ENCODE measurements around the gene MYMK.

MYMK gene

DNA sequence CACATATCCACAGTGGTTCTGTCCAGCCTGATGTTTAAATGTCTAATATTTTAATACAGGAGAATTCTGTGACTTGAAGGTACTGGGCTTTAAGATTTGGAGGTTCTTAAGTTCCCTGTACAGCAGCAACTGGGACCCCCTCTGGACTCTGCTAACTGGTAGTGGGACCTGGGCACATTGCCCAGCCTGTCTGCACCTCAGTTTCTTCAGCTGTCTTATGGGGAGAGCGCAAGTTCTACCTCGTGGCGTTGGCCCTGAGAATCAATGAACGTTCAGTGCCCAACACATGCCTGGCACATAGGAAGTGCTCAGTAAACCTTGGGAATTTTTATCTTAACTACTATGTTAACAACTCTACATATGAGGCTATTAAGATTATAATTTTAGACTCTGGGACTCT lies 47.3 kb downstream of the MYMK start:
- no peak overlapping the region for H3K9ac ChIP-seq (ENCODE audit: low read length in 2 of 2)
- H3K9me3 ChIP-seq (ENCODE audit: control insufficient read depth in 2 of 2, low read length in 2 of 2): no peaks in the 10 kb centered on the region
- no peak overlapping the region for H3K27ac ChIP-seq (ENCODE audit: low read length)

DNA sequence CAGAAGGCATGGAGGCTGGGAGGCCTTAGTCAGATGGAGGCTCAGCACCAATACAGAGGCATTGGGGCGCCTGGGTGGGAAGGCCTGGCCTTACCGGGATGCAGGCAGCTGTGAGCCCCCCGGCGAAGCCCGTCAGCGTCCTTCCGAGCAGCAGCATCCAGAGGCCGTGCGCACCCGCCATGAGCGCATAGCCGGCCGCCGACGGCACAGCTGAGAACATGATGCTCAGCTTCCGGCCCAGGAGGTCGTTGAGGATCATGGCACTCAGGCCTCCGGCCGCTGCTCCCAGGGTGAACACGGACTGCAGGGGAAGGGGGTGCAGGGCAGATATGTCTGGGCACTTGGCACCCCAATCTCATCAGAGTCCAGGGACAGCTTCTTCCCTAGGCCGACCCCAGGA lies 47.8 kb downstream of the MYMK start:
- H3K27ac ChIP-seq (ENCODE audit: low read length): no peak overlapping the region
- H3K4me3 ChIP-seq (ENCODE audit: low read length in 2 of 2): no peak overlapping the region
- no peaks in the 10 kb centered on the region for H3K27me3 ChIP-seq (ENCODE audit: control insufficient read depth in 1 of 2, insufficient read depth in 2 of 2, low read length in 2 of 2)
- no peaks in the 10 kb centered on the region for H3K9me3 ChIP-seq (ENCODE audit: control insufficient read depth in 2 of 2, low read length in 2 of 2)
- no peak overlapping the region for H3K9ac ChIP-seq (ENCODE audit: low read length in 2 of 2)
- H3K36me3 ChIP-seq (ENCODE audit: control insufficient read depth in 2 of 2, insufficient read depth in 2 of 2, low read length in 2 of 2): peaks cover 2 to 3% of the 10 kb centered on the region in 2 donors
- peaks cover 14% of the 10 kb centered on the region for H3K4me1 ChIP-seq (ENCODE audit: control insufficient read depth, insufficient read depth, low read length)

More for the DNA sequence above, 47.3 kb downstream of the MYMK start:
- peaks cover 14% of the 10 kb centered on the region for H3K4me1 ChIP-seq (ENCODE audit: control insufficient read depth, insufficient read depth, low read length)
- H3K27me3 ChIP-seq (ENCODE audit: control insufficient read depth in 1 of 2, insufficient read depth in 2 of 2, low read length in 2 of 2): no peaks in the 10 kb centered on the region
- no peak overlapping the region for H3K4me3 ChIP-seq (ENCODE audit: low read length in 2 of 2)
- peaks cover 2 to 3% of the 10 kb centered on the region in 2 donors for H3K36me3 ChIP-seq (ENCODE audit: control insufficient read depth in 2 of 2, insufficient read depth in 2 of 2, low read length in 2 of 2)

DNA sequence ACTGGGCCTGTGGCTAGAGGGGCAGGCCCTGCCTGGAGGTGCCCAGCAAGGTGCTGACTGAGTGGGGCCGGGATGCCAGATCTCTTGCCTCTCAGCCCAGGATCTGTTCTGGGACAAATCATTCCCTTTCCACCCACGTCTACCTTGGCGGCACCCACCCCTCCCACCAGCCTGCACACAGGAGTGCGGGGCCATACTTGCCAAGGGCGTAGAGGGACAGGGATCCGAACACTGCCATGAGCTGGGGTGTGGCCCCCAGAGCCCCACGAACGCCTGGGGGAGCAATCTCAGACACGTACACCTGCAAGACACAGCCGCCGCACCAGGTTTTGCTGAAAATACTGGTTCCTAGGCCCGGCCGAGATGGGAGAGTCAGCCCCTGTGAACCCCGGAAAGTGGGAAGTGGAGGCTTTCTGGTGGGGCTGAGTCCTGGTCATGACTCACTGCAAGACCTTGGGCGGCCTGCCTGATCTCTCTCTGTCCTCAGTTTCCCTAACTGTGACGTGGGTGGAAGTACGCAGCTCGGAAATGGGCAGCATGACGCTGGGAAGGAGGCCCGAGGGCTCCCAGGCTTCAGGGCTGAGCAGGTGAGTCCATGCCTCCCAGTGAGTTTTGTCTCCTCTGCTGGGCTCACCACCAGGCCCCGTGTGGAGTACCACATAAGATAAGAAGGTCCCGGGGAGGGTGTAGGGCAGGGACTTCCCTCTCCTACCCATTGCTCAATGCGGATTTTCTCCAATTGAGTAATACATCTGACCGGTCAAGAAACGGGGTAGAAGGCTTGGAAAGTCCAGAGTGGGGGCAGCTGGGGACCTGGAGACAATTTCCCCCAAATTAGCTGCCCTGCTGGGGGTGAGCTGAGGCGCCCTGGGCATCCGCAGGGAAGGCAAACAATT lies 48.5 kb downstream of the MYMK start:
- H3K9me3 ChIP-seq (ENCODE audit: control insufficient read depth in 2 of 2, low read length in 2 of 2): no peaks in the 10 kb centered on the region
- H3K27ac ChIP-seq (ENCODE audit: low read length): no peak overlapping the region
- H3K4me1 ChIP-seq (ENCODE audit: control insufficient read depth, insufficient read depth, low read length): peaks cover 14% of the 10 kb centered on the region
- H3K9ac ChIP-seq (ENCODE audit: low read length in 2 of 2): no peak overlapping the region
- H3K36me3 ChIP-seq (ENCODE audit: control insufficient read depth in 2 of 2, insufficient read depth in 2 of 2, low read length in 2 of 2): peaks cover 2 to 3% of the 10 kb centered on the region in 2 donors
- no peaks in the 10 kb centered on the region for H3K27me3 ChIP-seq (ENCODE audit: control insufficient read depth in 1 of 2, insufficient read depth in 2 of 2, low read length in 2 of 2)
- no peak overlapping the region for H3K4me3 ChIP-seq (ENCODE audit: low read length in 2 of 2)

DNA sequence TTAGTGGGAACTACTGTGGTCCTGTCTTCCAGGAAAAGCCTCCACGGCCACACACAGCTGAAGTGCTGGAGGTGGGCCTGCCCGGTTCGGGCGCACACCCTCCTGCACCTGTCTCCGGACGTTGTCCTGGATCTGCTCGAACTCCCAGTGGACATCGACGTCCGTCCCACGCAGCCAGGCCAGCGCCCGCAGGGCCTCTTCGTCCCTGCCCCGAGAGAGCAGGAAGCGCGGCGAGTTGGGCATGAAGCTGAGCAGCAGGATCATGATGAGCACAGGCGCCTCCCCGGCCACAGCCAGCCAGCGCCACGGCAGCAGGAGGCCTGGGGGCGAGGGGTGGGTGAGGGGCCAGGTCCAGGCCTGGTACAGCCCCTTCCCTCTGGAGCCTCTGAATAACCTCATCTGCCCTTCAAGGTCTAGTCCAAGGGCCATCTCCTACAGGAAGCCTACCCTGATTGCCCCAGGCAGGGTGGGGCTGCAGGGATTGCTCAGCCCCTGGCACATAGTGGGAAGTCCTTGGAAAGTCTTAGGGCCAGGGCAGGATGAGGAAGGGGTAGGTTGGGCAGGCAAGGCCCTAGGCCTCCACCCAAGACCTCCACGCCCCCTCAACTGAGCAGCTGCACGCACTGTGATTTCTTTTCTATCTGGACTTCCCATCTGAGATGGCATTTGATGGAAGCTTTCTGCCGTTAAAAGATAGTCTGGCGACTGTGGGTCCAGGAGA lies 49.3 kb downstream of the MYMK start:
- Histone ChIP-seq H3K9ac (ENCODE audit: low read length in 2 of 2) (no peak overlapping the region), H3K36me3 (ENCODE audit: control insufficient read depth in 2 of 2, insufficient read depth in 2 of 2, low read length in 2 of 2) (peaks cover 2 to 3% of the 10 kb centered on the region in 2 donors), H3K4me3 (ENCODE audit: low read length in 2 of 2) (no peak overlapping the region), H3K27ac (ENCODE audit: low read length) (no peak overlapping the region), H3K4me1 (ENCODE audit: control insufficient read depth, insufficient read depth, low read length) (peaks cover 14% of the 10 kb centered on the region), H3K27me3 (ENCODE audit: control insufficient read depth in 1 of 2, insufficient read depth in 2 of 2, low read length in 2 of 2) (no peaks in the 10 kb centered on the region), H3K9me3 (ENCODE audit: control insufficient read depth in 2 of 2, low read length in 2 of 2) (no peaks in the 10 kb centered on the region)

DNA sequence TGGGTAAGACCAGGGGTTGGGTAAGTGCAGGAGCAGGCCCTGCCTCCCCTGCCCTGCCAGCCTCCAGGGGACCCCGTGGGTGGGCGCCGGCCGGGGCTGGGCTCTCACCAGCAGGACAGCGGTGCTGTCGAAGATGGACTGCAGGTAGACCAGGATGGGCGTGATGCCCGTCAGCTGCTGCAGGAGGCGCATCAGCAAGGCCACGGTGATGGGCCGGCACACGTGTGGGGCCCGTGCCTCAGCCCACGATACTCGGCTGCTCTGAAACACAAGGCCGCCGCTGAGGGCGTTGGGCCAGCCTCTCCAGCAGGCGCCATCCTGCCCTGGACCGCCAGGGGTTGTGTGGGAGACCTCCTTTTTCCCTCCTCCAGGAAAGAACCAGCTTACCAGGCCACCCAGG lies 49.9 kb downstream of the MYMK start:
- H3K36me3 ChIP-seq (ENCODE audit: control insufficient read depth in 2 of 2, insufficient read depth in 2 of 2, low read length in 2 of 2): peaks cover 2 to 3% of the 10 kb centered on the region in 2 donors
- H3K9me3 ChIP-seq (ENCODE audit: control insufficient read depth in 2 of 2, low read length in 2 of 2): no peaks in the 10 kb centered on the region
- no peak overlapping the region for H3K9ac ChIP-seq (ENCODE audit: low read length in 2 of 2)
- no peak overlapping the region for H3K27ac ChIP-seq (ENCODE audit: low read length)
- H3K27me3 ChIP-seq (ENCODE audit: control insufficient read depth in 1 of 2, insufficient read depth in 2 of 2, low read length in 2 of 2): no peaks in the 10 kb centered on the region
- H3K4me1 ChIP-seq (ENCODE audit: control insufficient read depth, insufficient read depth, low read length): peaks cover 14% of the 10 kb centered on the region
- no peak overlapping the region for H3K4me3 ChIP-seq (ENCODE audit: low read length in 2 of 2)

DNA sequence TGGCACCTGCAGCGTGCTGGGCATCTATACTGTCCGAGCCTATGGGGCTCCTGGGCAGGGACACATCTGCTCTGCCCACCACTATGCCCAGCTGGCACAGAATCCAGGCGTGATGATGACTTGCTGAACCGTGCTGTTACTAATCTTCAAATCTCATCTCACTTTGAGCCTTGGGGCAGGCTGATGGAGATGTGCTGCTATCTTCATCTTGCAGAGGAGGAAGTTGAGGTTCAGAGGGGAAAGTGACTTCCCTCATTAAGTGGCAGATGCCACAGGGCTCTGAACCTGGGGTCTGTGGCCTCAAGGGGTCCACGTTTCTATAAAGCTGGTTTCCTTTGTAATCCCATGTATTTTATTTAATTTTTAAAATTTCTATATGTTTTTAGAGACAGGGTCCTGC lies 50.5 kb downstream of the MYMK start:
- no peak overlapping the region for H3K27ac ChIP-seq (ENCODE audit: low read length)
- no peaks in the 10 kb centered on the region for H3K27me3 ChIP-seq (ENCODE audit: control insufficient read depth in 1 of 2, insufficient read depth in 2 of 2, low read length in 2 of 2)
- H3K4me1 ChIP-seq (ENCODE audit: control insufficient read depth, insufficient read depth, low read length): peaks cover 8% of the 10 kb centered on the region
- H3K4me3 ChIP-seq (ENCODE audit: low read length in 2 of 2): no peak overlapping the region
- no peak overlapping the region for H3K9ac ChIP-seq (ENCODE audit: low read length in 2 of 2)
- H3K36me3 ChIP-seq (ENCODE audit: control insufficient read depth in 2 of 2, insufficient read depth in 2 of 2, low read length in 2 of 2): peaks cover 2 to 3% of the 10 kb centered on the region in 2 donors
- H3K9me3 ChIP-seq (ENCODE audit: control insufficient read depth in 2 of 2, low read length in 2 of 2): no peaks in the 10 kb centered on the region

DNA sequence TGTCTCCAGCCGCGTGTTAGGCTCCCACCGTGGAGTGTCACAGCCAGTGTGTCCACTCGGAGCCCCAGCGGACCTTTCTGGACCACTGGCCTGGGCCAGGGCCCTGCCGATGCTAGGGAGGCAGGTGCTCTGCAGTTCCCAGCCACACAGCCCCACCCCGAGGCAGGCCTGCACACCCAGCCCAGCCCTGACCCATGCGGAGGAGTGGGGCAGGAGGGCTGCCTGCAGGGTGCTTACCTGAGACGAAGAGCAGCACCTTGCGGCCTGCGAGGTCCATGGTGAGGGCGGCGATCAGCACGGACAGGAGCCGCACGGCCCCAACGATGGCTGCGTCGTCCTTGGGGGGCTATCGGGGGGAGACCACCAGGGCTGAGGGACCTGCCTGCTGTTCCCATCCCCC lies 51.0 kb downstream of the MYMK start:
- H3K27me3 ChIP-seq (ENCODE audit: control insufficient read depth in 1 of 2, insufficient read depth in 2 of 2, low read length in 2 of 2): no peaks in the 10 kb centered on the region
- H3K4me1 ChIP-seq (ENCODE audit: control insufficient read depth, insufficient read depth, low read length): peaks cover 5% of the 10 kb centered on the region
- no peaks in the 10 kb centered on the region for H3K9me3 ChIP-seq (ENCODE audit: control insufficient read depth in 2 of 2, low read length in 2 of 2)
- no peak overlapping the region for H3K9ac ChIP-seq (ENCODE audit: low read length in 2 of 2)
- no peak overlapping the region for H3K27ac ChIP-seq (ENCODE audit: low read length)
- peaks cover 2 to 3% of the 10 kb centered on the region in 2 donors for H3K36me3 ChIP-seq (ENCODE audit: control insufficient read depth in 2 of 2, insufficient read depth in 2 of 2, low read length in 2 of 2)
- H3K4me3 ChIP-seq (ENCODE audit: low read length in 2 of 2): no peak overlapping the region

DNA sequence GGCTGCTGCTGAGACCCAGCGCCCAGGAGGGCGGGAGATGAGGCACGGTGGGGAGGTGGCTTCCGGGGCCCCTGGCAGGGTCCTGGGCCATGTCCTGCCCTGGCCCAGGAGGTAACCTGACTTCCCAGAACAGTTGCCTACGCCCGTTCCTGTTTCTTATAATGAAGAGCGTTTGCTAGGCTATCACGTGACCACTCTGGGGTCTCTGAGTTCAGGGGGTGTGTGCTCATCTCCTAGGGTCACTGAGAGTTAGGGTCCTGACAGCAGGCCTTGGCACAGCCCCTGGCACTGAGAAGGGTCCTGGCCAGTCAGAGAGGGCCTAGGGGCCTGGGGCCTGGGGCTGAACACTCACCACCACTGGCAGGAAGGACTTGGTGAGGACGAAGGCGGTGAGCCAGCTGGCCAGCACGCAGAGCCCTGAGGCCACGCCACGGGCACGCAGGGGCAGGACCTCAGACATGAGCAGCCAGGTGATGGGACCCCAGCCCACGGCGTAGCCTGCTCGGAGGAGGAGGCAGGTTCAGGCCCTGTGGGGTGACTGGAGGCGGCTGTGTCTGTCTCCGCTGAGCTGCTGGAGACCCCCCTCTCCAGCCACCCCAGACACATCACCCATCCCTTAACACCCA lies 51.9 kb downstream of the MYMK start:
- H3K9ac ChIP-seq (ENCODE audit: low read length in 2 of 2): no peak overlapping the region
- no peaks in the 10 kb centered on the region for H3K9me3 ChIP-seq (ENCODE audit: control insufficient read depth in 2 of 2, low read length in 2 of 2)
- H3K27ac ChIP-seq (ENCODE audit: low read length): no peak overlapping the region
- H3K4me1 ChIP-seq (ENCODE audit: control insufficient read depth, insufficient read depth, low read length): no peaks in the 10 kb centered on the region
- no peaks in the 10 kb centered on the region for H3K27me3 ChIP-seq (ENCODE audit: control insufficient read depth in 1 of 2, insufficient read depth in 2 of 2, low read length in 2 of 2)
- no peak overlapping the region for H3K4me3 ChIP-seq (ENCODE audit: low read length in 2 of 2)
- peaks cover 2 to 3% of the 10 kb centered on the region in 2 donors for H3K36me3 ChIP-seq (ENCODE audit: control insufficient read depth in 2 of 2, insufficient read depth in 2 of 2, low read length in 2 of 2)

DNA sequence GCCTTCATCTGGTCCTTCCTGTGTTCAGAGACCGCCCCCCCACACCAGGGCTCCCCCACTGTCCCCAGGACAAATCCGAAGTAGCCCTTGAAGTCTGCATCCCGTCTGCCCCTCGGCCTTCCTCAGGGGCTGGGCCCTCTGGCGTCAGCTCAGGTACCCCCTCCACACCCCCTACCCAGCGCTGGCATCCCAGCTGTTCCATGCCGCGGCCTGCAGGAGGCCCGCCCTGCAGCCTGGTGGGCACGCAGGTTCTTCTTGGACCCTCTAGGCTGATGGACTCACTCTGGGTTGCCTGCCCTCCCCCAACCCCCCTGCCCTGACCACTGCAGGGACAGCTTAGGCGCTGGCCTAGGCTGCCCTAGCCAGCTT lies 52.5 kb downstream of the MYMK start:
- no peak overlapping the region for H3K27ac ChIP-seq (ENCODE audit: low read length)
- H3K9ac ChIP-seq (ENCODE audit: low read length in 2 of 2): no peak overlapping the region
- peaks cover 2 to 3% of the 10 kb centered on the region in 2 donors for H3K36me3 ChIP-seq (ENCODE audit: control insufficient read depth in 2 of 2, insufficient read depth in 2 of 2, low read length in 2 of 2)
- H3K27me3 ChIP-seq (ENCODE audit: control insufficient read depth in 1 of 2, insufficient read depth in 2 of 2, low read length in 2 of 2): no peaks in the 10 kb centered on the region
- H3K9me3 ChIP-seq (ENCODE audit: control insufficient read depth in 2 of 2, low read length in 2 of 2): no peaks in the 10 kb centered on the region
- H3K4me1 ChIP-seq (ENCODE audit: control insufficient read depth, insufficient read depth, low read length): no peaks in the 10 kb centered on the region
- no peak overlapping the region for H3K4me3 ChIP-seq (ENCODE audit: low read length in 2 of 2)

DNA sequence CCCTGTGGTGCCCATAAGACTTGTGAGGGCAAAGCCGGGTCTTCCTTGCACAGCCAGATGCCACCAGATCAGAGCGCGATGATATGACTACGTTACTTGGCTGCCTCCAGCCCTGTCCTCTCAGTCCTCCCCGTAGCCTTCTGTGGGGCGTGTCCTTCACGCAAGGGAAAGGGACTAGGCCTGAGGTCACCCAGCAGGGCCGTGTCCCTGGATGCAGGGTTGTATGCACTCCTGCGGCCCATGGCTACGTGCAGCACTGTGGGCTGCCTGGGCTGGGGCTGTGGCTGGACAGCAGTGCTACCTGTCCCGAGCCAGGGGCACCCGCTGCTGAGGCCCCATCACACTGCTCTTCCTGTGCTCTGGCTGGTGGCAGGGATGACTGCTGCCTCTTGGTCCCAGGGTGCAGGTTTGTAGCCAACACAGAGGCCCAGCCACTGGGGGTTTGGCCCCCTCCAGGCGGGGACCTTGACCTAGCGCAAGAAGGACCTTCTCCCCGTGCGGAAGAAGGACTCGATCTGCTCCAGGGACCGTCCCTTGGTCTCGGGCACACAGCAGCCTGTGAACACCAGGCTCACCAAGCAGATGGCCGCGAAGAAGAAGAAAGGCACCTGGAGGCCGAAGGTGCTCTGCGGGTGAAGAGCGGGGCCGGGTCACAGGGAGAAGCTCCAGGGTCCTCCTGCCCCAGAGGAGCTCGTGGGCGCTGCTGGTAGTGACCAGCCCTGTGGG lies 53.0 kb downstream of the MYMK start:
- no peak overlapping the region for H3K4me3 ChIP-seq (ENCODE audit: low read length in 2 of 2)
- no peaks in the 10 kb centered on the region for H3K27me3 ChIP-seq (ENCODE audit: control insufficient read depth in 1 of 2, insufficient read depth in 2 of 2, low read length in 2 of 2)
- peaks cover 2 to 3% of the 10 kb centered on the region in 2 donors for H3K36me3 ChIP-seq (ENCODE audit: control insufficient read depth in 2 of 2, insufficient read depth in 2 of 2, low read length in 2 of 2)
- H3K9ac ChIP-seq (ENCODE audit: low read length in 2 of 2): no peak overlapping the region
- H3K27ac ChIP-seq (ENCODE audit: low read length): no peak overlapping the region
- H3K4me1 ChIP-seq (ENCODE audit: control insufficient read depth, insufficient read depth, low read length): no peaks in the 10 kb centered on the region
- H3K9me3 ChIP-seq (ENCODE audit: control insufficient read depth in 2 of 2, low read length in 2 of 2): no peaks in the 10 kb centered on the region
